Naive thymus-derived CD4-positive, alpha-beta T cell (primary cell): ENCODE measurements around the gene MACF1. TPM values are rescaled to one million over a fixed set of nuclear protein-coding genes. Genes with fewer than 3 reads are reported as not detected.
"Not testable (repeated sequence)": the region's sequence is repeated elsewhere in the genome, so short reads cannot be mapped to it uniquely, and the experiment has no call there.

Experiments
- ATAC-seq: fragments of 150-1000 bp; cut with Tn5 transposase; 2 replicates; pipeline ENCODE4 v1.10.0; 2021; ENCODE audit warnings: mild to moderate bottlenecking, moderate library complexity
- CTCF ChIA-PET: fragments of 350-600 bp; sonication (Branson Sonifier 250); formaldehyde crosslinking; loops from one replicate; lab custom pipeline; 2021; ENCODE audit warnings: antibody characterized with exemption; lab: Charles Lee
- POLR2A ChIA-PET: fragments of 350-600 bp; sonication (Branson Sonifier 250); formaldehyde crosslinking; loops from one replicate; lab custom pipeline; 2021; ENCODE audit warnings: antibody characterized with exemption, inconsistent platforms; lab: Charles Lee
- DNase-seq, 9 donors: peaks; one replicate each; pipeline versions ENCODE4 v3.0.0 to v3.0.0-alpha.2; 2020 to 2022; ENCODE audit warnings: mixed read lengths in 1 of 9
- H3K27ac ChIP-seq: one replicate; pipeline ENCODE4 v1.7.0; 2013; ENCODE audit warnings: mild to moderate bottlenecking, low read depth, low read length, moderate library complexity
- H3K27me3 ChIP-seq, 2 donors: one replicate each; pipeline ENCODE4 v1.7.0; 2013; ENCODE audit warnings: low read length in 2 of 2, mild to moderate bottlenecking in 2 of 2, moderate library complexity in 2 of 2; ENCODE audit not compliant: control insufficient read depth in 2 of 2, insufficient read depth in 2 of 2
- H3K36me3 ChIP-seq, 3 experiments: 1 replicate in 2 of 3; 2 replicates in 1 of 3; pipeline ENCODE4 v1.7.0; 2013; ENCODE audit warnings: low read length in 3 of 3, mild to moderate bottlenecking in 3 of 3, moderate library complexity in 1 of 3; ENCODE audit not compliant: insufficient read depth in 3 of 3, control insufficient read depth in 2 of 3
- H3K4me1 ChIP-seq, 2 donors: one replicate each; pipeline ENCODE4 v1.7.0; 2013; ENCODE audit warnings: low read length in 2 of 2, mild to moderate bottlenecking in 2 of 2, moderate library complexity in 1 of 2; ENCODE audit not compliant: control insufficient read depth in 2 of 2, insufficient read depth in 2 of 2
- H3K4me3 ChIP-seq: 2 replicates; pipeline ENCODE4 v1.7.0; 2013; ENCODE audit warnings: mild to moderate bottlenecking, low read length
- H3K9me3 ChIP-seq, 3 experiments: 1 replicate in 2 of 3; 2 replicates in 1 of 3; pipeline ENCODE4 v1.7.0; 2013; ENCODE audit warnings: low read length in 3 of 3; ENCODE audit not compliant: control insufficient read depth in 2 of 3
- H3K27ac Mint-ChIP-seq, 9 donors: one replicate each; pipeline ENCODE4 v1.8.0; 2020 to 2022; ENCODE audit warnings: mixed read lengths in 9 of 9, mild to moderate bottlenecking in 8 of 9, moderate library complexity in 5 of 9, inconsistent platforms in 2 of 9
- H3K27me3 Mint-ChIP-seq, 5 donors: one replicate each; pipeline ENCODE4 v1.8.0; 2021 to 2022; ENCODE audit warnings: mixed read lengths in 5 of 5, mild to moderate bottlenecking in 1 of 5
- H3K36me3 Mint-ChIP-seq, 5 donors: one replicate each; pipeline ENCODE4 v1.8.0; 2020 to 2022; ENCODE audit warnings: mixed read lengths in 5 of 5, mild to moderate bottlenecking in 3 of 5, inconsistent platforms in 1 of 5
- H3K4me1 Mint-ChIP-seq, 7 donors: one replicate each; pipeline ENCODE4 v1.8.0; 2020 to 2022; ENCODE audit warnings: mixed read lengths in 7 of 7, mild to moderate bottlenecking in 3 of 7, inconsistent platforms in 1 of 7
- H3K4me3 Mint-ChIP-seq, 10 donors: one replicate each; pipeline ENCODE4 v1.8.0; 2020 to 2022; ENCODE audit warnings: mild to moderate bottlenecking in 10 of 10, mixed read lengths in 10 of 10, moderate library complexity in 6 of 10, inconsistent platforms in 2 of 10
- H3K9me3 Mint-ChIP-seq, 11 donors: one replicate each; pipeline ENCODE4 v1.8.0; 2020 to 2022; ENCODE audit warnings: mixed read lengths in 11 of 11, mild to moderate bottlenecking in 4 of 11, inconsistent platforms in 1 of 11, moderate library complexity in 1 of 11
- intact Hi-C, 2 donors: fragments of 100-400 bp; cut with micrococcal nuclease; formaldehyde crosslinking; loops; one replicate each; pipeline ENCODE4 v1.15.1; 2023
- polyA plus RNA-seq, 2 donors: library from polyadenylated mRNA; unstranded; fragments of 300-500 nt; fragmentation: Illumina TruSeq; gene quantifications; one replicate each; pipeline ENCODE4 v1.2.3, GENCODE V29; 2021
- total RNA-seq, 6 experiments: library from RNA in 5 of 6; stranded (reverse) in 5 of 6; gene quantifications; 1 replicate in 5 of 6; 2 replicates in 1 of 6; pipeline ENCODE4 v1.2.3 and lab custom pipeline; 2021 to 2026

MACF1 gene
- total and polyA plus RNA-seq, 7 experiments from 2014 or later = 21.2 to 409 (median 288) TPM

GRCh38 chr1:39493043-39493810 is 288.7 kb downstream of the MACF1 start:
- H3K27me3 Mint-ChIP-seq = peaks cover 23 to 39% (median 27%) of the 10 kb centered on the region in 5 donors
- DNase-seq, H3K4me3 ChIP-seq, H3K27me3 ChIP-seq, ATAC-seq, H3K4me1 ChIP-seq, H3K36me3 ChIP-seq, POLR2A ChIA-PET, intact Hi-C loops, H3K36me3 Mint-ChIP-seq, H3K4me1 Mint-ChIP-seq, H3K9me3 ChIP-seq, H3K27ac ChIP-seq, H3K9me3 Mint-ChIP-seq: not testable (repeated sequence)
- CTCF ChIA-PET = interaction anchor here (0.6 kb wide), 1 partner anchor 237 kb away, joined by 3 read pairs; no protein-coding TSS in a partner anchor
- H3K4me3 Mint-ChIP-seq = peak overlapping the region; percentile 27 to 84 (median 62)
- peak overlapping the region in 1 of 9 donors; percentile 24 for H3K27ac Mint-ChIP-seq

DNA sequence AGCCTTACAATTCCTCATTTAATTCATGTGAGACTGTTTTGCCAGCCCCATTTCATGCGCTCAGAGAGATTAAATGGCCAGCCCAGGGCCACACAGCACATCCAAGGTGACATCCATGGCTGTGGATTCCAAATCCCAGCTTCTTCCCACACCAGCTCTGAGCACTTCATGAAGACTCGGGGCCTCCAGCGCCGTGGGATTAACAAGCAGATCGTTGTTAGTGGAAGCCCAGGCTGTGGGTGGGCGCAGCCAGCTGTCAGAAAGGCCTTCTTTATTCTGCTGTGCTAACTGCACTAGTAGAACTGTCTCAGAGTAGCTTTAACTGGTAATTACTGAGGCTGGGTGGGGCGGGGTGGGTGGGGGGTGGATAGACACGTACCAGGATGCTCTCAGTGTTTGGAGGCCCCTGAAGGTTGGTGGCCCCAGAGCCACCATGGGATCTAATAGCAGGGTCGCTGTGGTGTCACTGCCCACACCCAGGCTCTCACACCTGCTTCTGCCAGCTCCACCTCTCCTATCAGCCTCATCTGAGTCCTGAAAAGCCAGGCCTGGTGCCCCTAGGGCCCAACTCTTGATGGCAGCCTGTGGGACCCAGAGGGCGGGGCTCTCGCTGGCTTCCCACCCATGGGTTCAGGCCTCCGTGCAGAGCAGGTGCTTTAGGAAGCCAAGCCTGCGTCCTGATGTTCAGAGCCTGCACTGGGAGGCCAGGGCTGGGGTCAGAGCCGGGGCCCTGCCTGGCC is 290.3 kb downstream of the MACF1 start:
- ChIA-PET POLR2A (no interaction called here), CTCF (no interaction called here)
- Histone ChIP-seq H3K4me1 (no peaks in the 10 kb centered on the region), H3K4me3 (no peak overlapping the region), H3K9me3 (no peaks in the 10 kb centered on the region), H3K27ac (no peak overlapping the region), H3K36me3 (no peaks in the 10 kb centered on the region), H3K27me3 (no peaks in the 10 kb centered on the region)
- Mint-ChIP-seq H3K9me3 (no peaks in the 10 kb centered on the region), H3K36me3 (no peaks in the 10 kb centered on the region), H3K27me3 (peaks cover 23 to 38% (median 28%) of the 10 kb centered on the region in 5 donors), H3K4me1 (peaks cover 0 to 6% (median 3%) of the 10 kb centered on the region in 7 donors), H3K27ac (no peak overlapping the region), H3K4me3 (peak overlapping the region in 1 of 10 donors; percentile 59)
- no peak for ATAC-seq
- intact Hi-C loops = no loop called here
- DNase-seq = no peak

DNA sequence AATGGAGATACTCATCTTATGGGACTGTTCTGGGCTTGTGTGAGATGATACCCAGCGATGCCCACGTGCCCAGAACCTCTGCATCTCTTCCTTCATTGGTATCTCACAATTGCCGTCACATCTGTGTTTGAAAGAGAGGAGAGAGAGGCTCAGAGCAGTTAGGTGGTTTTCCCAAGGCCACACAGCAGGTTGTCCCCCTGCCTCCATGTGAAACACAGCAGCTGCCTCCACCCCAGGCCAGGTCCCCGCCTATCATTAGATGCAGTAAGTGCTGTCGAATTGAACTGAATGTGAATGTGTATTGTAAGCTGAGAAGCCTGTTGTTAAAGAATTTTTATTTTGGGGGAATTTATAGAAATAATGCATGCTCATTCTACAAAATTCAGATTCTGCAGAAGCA is 292.0 kb downstream of the MACF1 start:
- CTCF ChIA-PET, H3K9me3 Mint-ChIP-seq, H3K36me3 ChIP-seq, intact Hi-C loops, ATAC-seq, H3K4me1 ChIP-seq, H3K4me3 ChIP-seq, POLR2A ChIA-PET, H3K9me3 ChIP-seq, H3K27ac Mint-ChIP-seq, DNase-seq, H3K27me3 ChIP-seq, H3K36me3 Mint-ChIP-seq, H3K27ac ChIP-seq, H3K4me1 Mint-ChIP-seq, H3K4me3 Mint-ChIP-seq: not testable (repeated sequence)
- peaks cover 23 to 32% (median 28%) of the 10 kb centered on the region in 5 donors for H3K27me3 Mint-ChIP-seq

DNA sequence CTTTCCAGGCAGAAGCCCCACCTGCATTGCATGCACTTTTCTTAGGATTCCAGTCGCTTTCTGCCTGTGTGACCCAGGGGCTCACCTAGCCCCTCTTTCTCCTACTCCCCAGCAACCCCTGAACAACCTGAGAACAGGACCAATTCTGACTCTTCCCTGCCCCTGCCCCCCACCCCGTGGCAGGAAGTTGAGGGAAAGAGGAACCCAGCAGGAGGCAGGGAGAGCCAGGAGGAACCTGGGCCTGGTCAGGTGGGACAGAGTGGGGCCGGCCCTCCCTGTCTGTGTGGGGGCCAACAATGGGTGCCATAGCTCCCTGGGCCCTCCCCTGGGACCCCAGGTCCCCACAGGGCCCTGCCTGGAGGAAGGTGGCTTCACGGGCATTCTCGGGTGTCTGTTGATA is 293.1 kb downstream of the MACF1 start:
- Mint-ChIP-seq H3K4me1 (no peaks in the 10 kb centered on the region), H3K9me3 (no peaks in the 10 kb centered on the region), H3K4me3 (no peak overlapping the region), H3K27ac (no peak overlapping the region), H3K27me3 (peaks cover 23 to 28% (median 27%) of the 10 kb centered on the region in 5 donors), H3K36me3 (no peaks in the 10 kb centered on the region)
- intact Hi-C loops = no loop called here
- H3K36me3 ChIP-seq = no peaks in the 10 kb centered on the region
- no peak overlapping the region for H3K27ac ChIP-seq
- ChIA-PET POLR2A (no interaction called here), CTCF (no interaction called here)
- no peaks in the 10 kb centered on the region for H3K27me3 ChIP-seq
- DNase-seq (no peak), ATAC-seq (no peak)
- H3K4me3 ChIP-seq = no peak overlapping the region
- no peaks in the 10 kb centered on the region for H3K9me3 ChIP-seq
- no peaks in the 10 kb centered on the region for H3K4me1 ChIP-seq

GRCh38 chr1:39498096-39498710 is 293.7 kb downstream of the MACF1 start:
- H3K36me3 Mint-ChIP-seq, POLR2A ChIA-PET, H3K4me3 Mint-ChIP-seq, H3K27me3 ChIP-seq, DNase-seq, H3K9me3 Mint-ChIP-seq, H3K4me1 Mint-ChIP-seq, H3K9me3 ChIP-seq, intact Hi-C loops, H3K27ac ChIP-seq, H3K4me1 ChIP-seq, ATAC-seq, H3K36me3 ChIP-seq, H3K4me3 ChIP-seq, CTCF ChIA-PET, H3K27ac Mint-ChIP-seq: not testable (repeated sequence)
- peaks cover 17 to 22% (median 21%) of the 10 kb centered on the region in 5 donors for H3K27me3 Mint-ChIP-seq

GRCh38 chr1:39498821-39499220 is 294.3 kb downstream of the MACF1 start:
- H3K36me3 ChIP-seq, POLR2A ChIA-PET, H3K27ac Mint-ChIP-seq, H3K27ac ChIP-seq, DNase-seq, H3K36me3 Mint-ChIP-seq, CTCF ChIA-PET, intact Hi-C loops, H3K4me1 Mint-ChIP-seq, H3K4me1 ChIP-seq, ATAC-seq, H3K9me3 ChIP-seq, H3K27me3 ChIP-seq, H3K9me3 Mint-ChIP-seq, H3K4me3 Mint-ChIP-seq, H3K4me3 ChIP-seq: not testable (repeated sequence)
- H3K27me3 Mint-ChIP-seq = peaks cover 13 to 17% (median 15%) of the 10 kb centered on the region in 5 donors
